ENCODE data around the gene HEMGN.

The HEMGN gene

GRCh38 chr9:97928986-97929604 lies 8.9 kb downstream of the HEMGN start:
- H3K9ac ChIP-seq (ENCODE audit: low read depth, low read length), result no peak overlapping the region
- no peaks in the 10 kb centered on the region for H3K4me1 ChIP-seq (ENCODE audit: insufficient read depth, low read length)

GRCh38 chr9:97925497-97926334 lies 12.3 kb downstream of the HEMGN start:
- Histone ChIP-seq H3K9me3 (ENCODE audit: control insufficient read depth, insufficient read depth, low read length) (no peaks in the 10 kb centered on the region), H3K4me1 (ENCODE audit: insufficient read depth, low read length) (no peaks in the 10 kb centered on the region), H3K36me3 (ENCODE audit: insufficient read depth, low read length) (no peaks in the 10 kb centered on the region), H3K9ac (ENCODE audit: low read depth, low read length) (no peak overlapping the region)

More at GRCh38 chr9:97928986-97929604, 8.9 kb downstream of the HEMGN start:
- Histone ChIP-seq H3K36me3 (ENCODE audit: insufficient read depth, low read length) (no peaks in the 10 kb centered on the region), H3K9me3 (ENCODE audit: control insufficient read depth, insufficient read depth, low read length) (no peaks in the 10 kb centered on the region)

DNA sequence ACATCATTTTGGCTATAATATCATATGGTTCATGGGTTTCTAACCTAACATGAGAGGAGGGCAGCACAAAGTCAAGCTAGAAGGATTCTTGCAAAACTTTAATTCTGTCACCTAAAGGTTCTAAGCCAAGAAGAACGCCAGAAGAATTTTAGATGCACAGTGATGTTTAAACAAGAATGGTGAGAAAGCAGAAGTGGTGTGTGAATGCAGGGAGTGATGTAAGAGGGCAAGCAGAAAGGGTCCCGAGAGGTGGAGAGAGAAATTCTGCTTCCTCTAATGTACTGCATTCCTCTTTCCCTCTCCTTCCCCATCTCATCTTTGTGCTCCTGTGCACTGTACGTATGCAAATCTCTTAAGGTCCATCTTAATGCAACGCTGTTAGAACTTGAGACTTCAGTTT lies 13.6 kb downstream of the HEMGN start:
- Histone ChIP-seq H3K4me1 (ENCODE audit: insufficient read depth, low read length) (no peaks in the 10 kb centered on the region), H3K9ac (ENCODE audit: low read depth, low read length) (no peak overlapping the region), H3K9me3 (ENCODE audit: control insufficient read depth, insufficient read depth, low read length) (no peaks in the 10 kb centered on the region)

DNA sequence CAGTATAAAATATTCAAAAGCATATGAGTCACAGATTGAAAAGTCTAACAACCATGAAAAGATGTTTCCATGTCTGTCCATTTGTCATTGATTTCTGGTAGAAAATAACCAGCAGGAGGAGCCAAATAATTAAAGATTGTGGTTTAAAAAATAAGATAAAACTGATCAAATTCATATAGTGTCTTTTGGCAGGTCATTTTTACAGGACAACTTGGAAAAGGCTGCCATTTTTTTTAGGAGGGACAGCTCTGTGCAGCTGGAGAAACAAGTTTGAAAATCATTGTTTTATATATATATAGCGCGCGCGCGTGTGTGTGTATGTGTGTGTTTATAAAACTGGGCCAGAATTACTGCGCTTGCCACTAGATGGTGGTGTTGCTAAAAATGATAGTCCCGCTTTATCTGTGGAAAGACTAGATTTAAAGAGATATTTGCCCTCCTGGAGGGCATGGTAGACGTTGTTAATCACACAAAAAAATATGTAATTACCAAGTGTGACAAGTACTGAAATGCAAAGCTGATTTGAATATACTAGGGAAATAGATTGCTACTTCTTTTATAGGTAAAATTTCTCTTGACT lies 14.4 kb downstream of the HEMGN start:
- no peaks in the 10 kb centered on the region for H3K36me3 ChIP-seq (ENCODE audit: insufficient read depth, low read length)
- H3K9ac ChIP-seq (ENCODE audit: low read depth, low read length), result peak overlapping the region; percentile 73; the same call in 1 of the 2 replicates
- no peaks in the 10 kb centered on the region for H3K4me1 ChIP-seq (ENCODE audit: insufficient read depth, low read length)
- H3K9me3 ChIP-seq (ENCODE audit: control insufficient read depth, insufficient read depth, low read length), result no peaks in the 10 kb centered on the region

More for the DNA sequence above, 13.6 kb downstream of the HEMGN start:
- no peaks in the 10 kb centered on the region for H3K36me3 ChIP-seq (ENCODE audit: insufficient read depth, low read length)

GRCh38 chr9:97921959-97922724 lies 15.8 kb downstream of the HEMGN start, which contains the start of gene TRMO:
TRMO (minus strand) TSS chr9:97922500; CDS start chr9:97922493, 7 bp downstream.
- Histone ChIP-seq H3K36me3 (ENCODE audit: insufficient read depth, low read length) (no peaks in the 10 kb centered on the region), H3K9me3 (ENCODE audit: control insufficient read depth, insufficient read depth, low read length) (no peaks in the 10 kb centered on the region), H3K4me1 (ENCODE audit: insufficient read depth, low read length) (no peaks in the 10 kb centered on the region), H3K9ac (ENCODE audit: low read depth, low read length) (peak within 1 kb of the TSS; percentile 73)

GRCh38 chr9:97919217-97919813 lies 18.7 kb downstream of the HEMGN start:
- no peaks in the 10 kb centered on the region for H3K36me3 ChIP-seq (ENCODE audit: insufficient read depth, low read length)
- H3K9me3 ChIP-seq (ENCODE audit: control insufficient read depth, insufficient read depth, low read length), result no peaks in the 10 kb centered on the region
- H3K9ac ChIP-seq (ENCODE audit: low read depth, low read length), result no peak overlapping the region
- H3K4me1 ChIP-seq (ENCODE audit: insufficient read depth, low read length), result no peaks in the 10 kb centered on the region

GRCh38 chr9:97918611-97919010 lies 19.4 kb downstream of the HEMGN start:
- H3K9me3 ChIP-seq (ENCODE audit: control insufficient read depth, insufficient read depth, low read length), result no peaks in the 10 kb centered on the region
- H3K9ac ChIP-seq (ENCODE audit: low read depth, low read length), result no peak overlapping the region
- H3K36me3 ChIP-seq (ENCODE audit: insufficient read depth, low read length), result no peaks in the 10 kb centered on the region
- H3K4me1 ChIP-seq (ENCODE audit: insufficient read depth, low read length), result no peaks in the 10 kb centered on the region

- no peaks in the 10 kb centered on the region for H3K9me3 ChIP-seq (ENCODE audit: control insufficient read depth, insufficient read depth, low read length)
- H3K4me1 ChIP-seq (ENCODE audit: insufficient read depth, low read length), result no peaks in the 10 kb centered on the region
- no peak overlapping the region for H3K9ac ChIP-seq (ENCODE audit: low read depth, low read length)
- no peaks in the 10 kb centered on the region for H3K36me3 ChIP-seq (ENCODE audit: insufficient read depth, low read length)
Observed at GRCh38 chr9:97911970-97912369, 26.0 kb downstream of the HEMGN start.

- no peaks in the 10 kb centered on the region for H3K9me3 ChIP-seq (ENCODE audit: control insufficient read depth, insufficient read depth, low read length)
- no peaks in the 10 kb centered on the region for H3K36me3 ChIP-seq (ENCODE audit: insufficient read depth, low read length)
- no peak overlapping the region for H3K9ac ChIP-seq (ENCODE audit: low read depth, low read length)
- no peaks in the 10 kb centered on the region for H3K4me1 ChIP-seq (ENCODE audit: insufficient read depth, low read length)
Observed at GRCh38 chr9:97911528-97911927, 26.4 kb downstream of the HEMGN start.

DNA sequence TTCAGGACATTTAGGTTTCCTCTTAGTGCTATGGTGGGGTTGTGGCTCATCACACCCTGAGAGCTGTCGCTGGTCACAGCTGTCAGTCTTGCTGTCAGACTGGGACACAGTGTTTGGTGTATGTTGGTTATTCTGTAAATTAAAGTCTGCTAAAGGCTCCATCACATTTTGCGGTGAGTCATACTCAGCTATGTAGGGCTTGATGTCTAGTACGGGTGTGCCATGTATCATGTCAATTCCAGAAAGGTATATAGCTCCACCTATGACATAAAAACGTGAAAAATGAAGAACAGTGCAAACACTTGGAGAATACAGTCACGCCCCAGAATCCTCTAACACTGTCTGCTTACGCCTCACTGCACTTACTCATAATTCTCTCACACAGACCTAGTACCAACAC lies 27.6 kb downstream of the HEMGN start:
- H3K9ac ChIP-seq (ENCODE audit: low read depth, low read length), result no peak overlapping the region
- H3K9me3 ChIP-seq (ENCODE audit: control insufficient read depth, insufficient read depth, low read length), result no peaks in the 10 kb centered on the region
- H3K4me1 ChIP-seq (ENCODE audit: insufficient read depth, low read length), result no peaks in the 10 kb centered on the region
- H3K36me3 ChIP-seq (ENCODE audit: insufficient read depth, low read length), result no peaks in the 10 kb centered on the region

GRCh38 chr9:97908705-97909104 lies 29.3 kb downstream of the HEMGN start:
- H3K36me3 ChIP-seq (ENCODE audit: insufficient read depth, low read length), result no peaks in the 10 kb centered on the region
- no peaks in the 10 kb centered on the region for H3K4me1 ChIP-seq (ENCODE audit: insufficient read depth, low read length)
- no peaks in the 10 kb centered on the region for H3K9me3 ChIP-seq (ENCODE audit: control insufficient read depth, insufficient read depth, low read length)
- no peak overlapping the region for H3K9ac ChIP-seq (ENCODE audit: low read depth, low read length)

DNA sequence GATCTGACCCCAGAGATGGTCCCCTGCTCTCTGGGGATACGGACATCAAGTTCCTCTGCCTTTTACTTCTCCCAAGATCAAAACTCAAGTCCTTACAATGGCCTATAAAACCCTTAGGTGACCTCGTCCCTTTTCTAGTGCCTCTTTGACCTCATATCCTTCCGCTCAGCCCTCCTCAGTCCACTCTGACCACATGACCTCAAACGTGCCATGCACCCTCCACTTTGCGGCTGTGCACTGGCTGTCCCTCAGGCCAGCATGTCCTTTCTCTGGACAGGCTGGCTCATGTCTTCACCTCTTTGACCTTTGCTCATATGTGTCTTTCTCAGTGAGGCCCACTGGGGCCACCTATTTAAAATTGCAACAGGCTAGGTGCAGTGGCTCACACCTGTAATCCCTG lies 30.3 kb downstream of the HEMGN start:
- no peaks in the 10 kb centered on the region for H3K36me3 ChIP-seq (ENCODE audit: insufficient read depth, low read length)
- no peak overlapping the region for H3K9ac ChIP-seq (ENCODE audit: low read depth, low read length)
- H3K9me3 ChIP-seq (ENCODE audit: control insufficient read depth, insufficient read depth, low read length), result no peaks in the 10 kb centered on the region
- H3K4me1 ChIP-seq (ENCODE audit: insufficient read depth, low read length), result no peaks in the 10 kb centered on the region

GRCh38 chr9:97907046-97907445 lies 30.9 kb downstream of the HEMGN start:
- no peaks in the 10 kb centered on the region for H3K36me3 ChIP-seq (ENCODE audit: insufficient read depth, low read length)
- no peak overlapping the region for H3K9ac ChIP-seq (ENCODE audit: low read depth, low read length)
- no peaks in the 10 kb centered on the region for H3K4me1 ChIP-seq (ENCODE audit: insufficient read depth, low read length)
- no peaks in the 10 kb centered on the region for H3K9me3 ChIP-seq (ENCODE audit: control insufficient read depth, insufficient read depth, low read length)

GRCh38 chr9:97906236-97906831 lies 31.6 kb downstream of the HEMGN start:
- no peak overlapping the region for H3K9ac ChIP-seq (ENCODE audit: low read depth, low read length)
- H3K4me1 ChIP-seq (ENCODE audit: insufficient read depth, low read length), result no peaks in the 10 kb centered on the region
- H3K9me3 ChIP-seq (ENCODE audit: control insufficient read depth, insufficient read depth, low read length), result no peaks in the 10 kb centered on the region
- H3K36me3 ChIP-seq (ENCODE audit: insufficient read depth, low read length), result no peaks in the 10 kb centered on the region
